ENCODE measurements around the gene ABCA13.

DNA sequence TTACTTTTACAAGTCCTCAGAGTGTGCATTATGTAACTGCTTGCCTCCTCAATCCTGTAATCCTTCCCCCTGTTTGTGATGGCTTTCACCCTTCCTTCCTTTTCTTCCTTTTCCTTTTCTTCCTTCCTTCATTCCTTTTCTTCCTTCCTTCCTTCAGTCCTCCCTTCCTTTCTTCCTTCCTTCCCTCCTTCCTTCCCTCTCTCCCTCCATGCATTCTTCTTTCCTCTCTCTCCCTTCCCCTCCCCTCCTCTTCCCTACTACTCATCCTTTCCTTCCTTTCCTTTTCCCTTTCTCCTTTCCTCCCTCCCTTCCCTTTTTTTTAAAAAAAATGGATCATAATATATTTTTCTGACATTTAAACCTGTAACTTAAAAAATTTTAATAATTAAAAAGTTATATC lies 22.2 kb upstream of the ABCA13 start:
- no peak for TF ChIP-seq FOXM1 (IDR thresholded peaks at IDR 0.05; ENCODE audit: borderline replicate concordance)
- no peak for TF ChIP-seq L3MBTL2 (conservative IDR thresholded peaks at IDR 0.05)
- TF ChIP-seq BHLHE40 (IDR thresholded peaks at IDR 0.05; ENCODE audit: borderline replicate concordance) = no peak
- TF ChIP-seq, protein P1, sequence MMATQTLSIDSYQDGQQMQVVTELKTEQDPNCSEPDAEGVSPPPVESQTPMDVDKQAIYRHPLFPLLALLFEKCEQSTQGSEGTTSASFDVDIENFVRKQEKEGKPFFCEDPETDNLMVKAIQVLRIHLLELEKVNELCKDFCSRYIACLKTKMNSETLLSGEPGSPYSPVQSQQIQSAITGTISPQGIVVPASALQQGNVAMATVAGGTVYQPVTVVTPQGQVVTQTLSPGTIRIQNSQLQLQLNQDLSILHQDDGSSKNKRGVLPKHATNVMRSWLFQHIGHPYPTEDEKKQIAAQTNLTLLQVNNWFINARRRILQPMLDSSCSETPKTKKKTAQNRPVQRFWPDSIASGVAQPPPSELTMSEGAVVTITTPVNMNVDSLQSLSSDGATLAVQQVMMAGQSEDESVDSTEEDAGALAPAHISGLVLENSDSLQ (IDR thresholded peaks at IDR 0.05) = no peak
- TF ChIP-seq LEF1 (IDR thresholded peaks at IDR 0.05; ENCODE audit: borderline replicate concordance) = no peak
- TF ChIP-seq CTBP1 (IDR thresholded peaks at IDR 0.05; ENCODE audit: borderline replicate concordance) = no peak
- TF ChIP-seq FOXK2 (IDR thresholded peaks at IDR 0.05) = no peak
- TF ChIP-seq TARDBP (IDR thresholded peaks at IDR 0.05) = no peak
- no peak for TF ChIP-seq SP1 (IDR thresholded peaks at IDR 0.05)
- TF ChIP-seq SUZ12 (IDR thresholded peaks at IDR 0.05) = no peak
- no peak for TF ChIP-seq FOXA1 (IDR thresholded peaks at IDR 0.05)
